ENCODE results near the gene RYR1.

Gene RYR1

GRCh38 chr19:38583985-38584305 is 150.5 kb downstream of the RYR1 start:
- Histone ChIP-seq H3K27ac (ENCODE audit: low read length) (peak overlapping the region; percentile 22; the same call in 1 of the 2 replicates), H3K9me3 (replicated peaks; ENCODE audit: insufficient read depth, low read length) (no peaks in the 10 kb centered on the region), H2AFZ (ENCODE audit: low read length) (0 out of 2 replicates have a peak overlapping the region, but pooled peaks have one; percentile 1), H3F3A (ENCODE audit: insufficient read depth, low read length) (peaks cover 7% of the 10 kb centered on the region), H3K9ac (ENCODE audit: low read length) (no peak overlapping the region), H4K20me1 (ENCODE audit: insufficient read depth, low read length) (no peaks in the 10 kb centered on the region), H3K79me2 (ENCODE audit: low read length) (no peaks in the 10 kb centered on the region), H3K4me1 (ENCODE audit: low read length) (peaks cover 5% of the 10 kb centered on the region), H3K27me3 (replicated peaks; ENCODE audit: insufficient read depth, low read length) (0 out of 2 replicates have a peak, but pooled peaks cover 16% of the 10 kb centered on the region), H3K9me2 (replicated peaks; ENCODE audit: insufficient read depth, low read length) (no peaks in the 10 kb centered on the region), H3K4me2 (ENCODE audit: low read depth, low read length) (peak overlapping the region; percentile 18), H3K4me3 (ENCODE audit: low read length) (no peak overlapping the region), H3K36me3 (replicated peaks; ENCODE audit: insufficient read depth, low read length) (no peaks in the 10 kb centered on the region)
- DNase-seq: no peak
- TF ChIP-seq EZH2 (optimal IDR thresholded peaks at IDR 0.05; ENCODE audit: low read depth, low read length) (no peak), EZH2phosphoT487 (IDR thresholded peaks at IDR 0.05; ENCODE audit: low read length) (no peak), CTCF (IDR thresholded peaks at IDR 0.05; ENCODE audit: low read length) (no peak)

- no peaks in the 10 kb centered on the region for H3K9me2 ChIP-seq (replicated peaks; ENCODE audit: insufficient read depth, low read length)
Observed at GRCh38 chr19:38587562-38587961, 154.1 kb downstream of the RYR1 start.

GRCh38 chr19:38588041-38588440 is 154.6 kb downstream of the RYR1 start:
- H3K9me3 ChIP-seq (replicated peaks; ENCODE audit: insufficient read depth, low read length): no peaks in the 10 kb centered on the region
- peaks cover 5% of the 10 kb centered on the region for H3K4me1 ChIP-seq (ENCODE audit: low read length)
- peaks cover 7% of the 10 kb centered on the region for H3F3A ChIP-seq (ENCODE audit: insufficient read depth, low read length)
- no peak for DNase-seq
- no peaks in the 10 kb centered on the region for H3K79me2 ChIP-seq (ENCODE audit: low read length)
- no peaks in the 10 kb centered on the region for H3K36me3 ChIP-seq (replicated peaks; ENCODE audit: insufficient read depth, low read length)
- H3K27ac ChIP-seq (ENCODE audit: low read length): no peak overlapping the region
- no peak overlapping the region for H3K4me2 ChIP-seq (ENCODE audit: low read depth, low read length)
- H3K9me2 ChIP-seq (replicated peaks; ENCODE audit: insufficient read depth, low read length): no peaks in the 10 kb centered on the region
- TF ChIP-seq EZH2phosphoT487 (IDR thresholded peaks at IDR 0.05; ENCODE audit: low read length) (no peak), CTCF (IDR thresholded peaks at IDR 0.05; ENCODE audit: low read length) (no peak), EZH2 (optimal IDR thresholded peaks at IDR 0.05; ENCODE audit: low read depth, low read length) (no peak)
- no peaks in the 10 kb centered on the region for H3K27me3 ChIP-seq (replicated peaks; ENCODE audit: insufficient read depth, low read length)
- H3K4me3 ChIP-seq (ENCODE audit: low read length): no peak overlapping the region
- no peak overlapping the region for H2AFZ ChIP-seq (ENCODE audit: low read length)
- H4K20me1 ChIP-seq (ENCODE audit: insufficient read depth, low read length): no peaks in the 10 kb centered on the region
- H3K9ac ChIP-seq (ENCODE audit: low read length): no peak overlapping the region

More at GRCh38 chr19:38587562-38587961, 154.1 kb downstream of the RYR1 start:
- H3K9me3 ChIP-seq (replicated peaks; ENCODE audit: insufficient read depth, low read length): no peaks in the 10 kb centered on the region
- H3K4me1 ChIP-seq (ENCODE audit: low read length): peaks cover 5% of the 10 kb centered on the region
- TF ChIP-seq CTCF (IDR thresholded peaks at IDR 0.05; ENCODE audit: low read length): no peak
- no peak for TF ChIP-seq EZH2phosphoT487 (IDR thresholded peaks at IDR 0.05; ENCODE audit: low read length)
- TF ChIP-seq EZH2 (optimal IDR thresholded peaks at IDR 0.05; ENCODE audit: low read depth, low read length): no peak
- H3K4me3 ChIP-seq (ENCODE audit: low read length): no peak overlapping the region
- H3F3A ChIP-seq (ENCODE audit: insufficient read depth, low read length): peaks cover 7% of the 10 kb centered on the region
- no peak overlapping the region for H2AFZ ChIP-seq (ENCODE audit: low read length)
- no peak overlapping the region for H3K9ac ChIP-seq (ENCODE audit: low read length)
- no peak overlapping the region for H3K27ac ChIP-seq (ENCODE audit: low read length)
- no peaks in the 10 kb centered on the region for H3K36me3 ChIP-seq (replicated peaks; ENCODE audit: insufficient read depth, low read length)
- DNase-seq: no peak
- no peak overlapping the region for H3K4me2 ChIP-seq (ENCODE audit: low read depth, low read length)
- H4K20me1 ChIP-seq (ENCODE audit: insufficient read depth, low read length): no peaks in the 10 kb centered on the region
- 0 out of 2 replicates have a peak, but pooled peaks cover 3% of the 10 kb centered on the region for H3K27me3 ChIP-seq (replicated peaks; ENCODE audit: insufficient read depth, low read length)
- no peaks in the 10 kb centered on the region for H3K79me2 ChIP-seq (ENCODE audit: low read length)

Measured in MM.1S (cell line).